NCI-H2196 treated with DMSO at 0.1 percent for 48 hours (cell line): ENCODE data around the gene PPOX.

Experiments
- DNase-seq: peaks from one replicate; lab custom pipeline; 2025; ENCODE audit not compliant: unreplicated experiment; lab: John Stamatoyannopoulos, UW

PPOX gene

DNA sequence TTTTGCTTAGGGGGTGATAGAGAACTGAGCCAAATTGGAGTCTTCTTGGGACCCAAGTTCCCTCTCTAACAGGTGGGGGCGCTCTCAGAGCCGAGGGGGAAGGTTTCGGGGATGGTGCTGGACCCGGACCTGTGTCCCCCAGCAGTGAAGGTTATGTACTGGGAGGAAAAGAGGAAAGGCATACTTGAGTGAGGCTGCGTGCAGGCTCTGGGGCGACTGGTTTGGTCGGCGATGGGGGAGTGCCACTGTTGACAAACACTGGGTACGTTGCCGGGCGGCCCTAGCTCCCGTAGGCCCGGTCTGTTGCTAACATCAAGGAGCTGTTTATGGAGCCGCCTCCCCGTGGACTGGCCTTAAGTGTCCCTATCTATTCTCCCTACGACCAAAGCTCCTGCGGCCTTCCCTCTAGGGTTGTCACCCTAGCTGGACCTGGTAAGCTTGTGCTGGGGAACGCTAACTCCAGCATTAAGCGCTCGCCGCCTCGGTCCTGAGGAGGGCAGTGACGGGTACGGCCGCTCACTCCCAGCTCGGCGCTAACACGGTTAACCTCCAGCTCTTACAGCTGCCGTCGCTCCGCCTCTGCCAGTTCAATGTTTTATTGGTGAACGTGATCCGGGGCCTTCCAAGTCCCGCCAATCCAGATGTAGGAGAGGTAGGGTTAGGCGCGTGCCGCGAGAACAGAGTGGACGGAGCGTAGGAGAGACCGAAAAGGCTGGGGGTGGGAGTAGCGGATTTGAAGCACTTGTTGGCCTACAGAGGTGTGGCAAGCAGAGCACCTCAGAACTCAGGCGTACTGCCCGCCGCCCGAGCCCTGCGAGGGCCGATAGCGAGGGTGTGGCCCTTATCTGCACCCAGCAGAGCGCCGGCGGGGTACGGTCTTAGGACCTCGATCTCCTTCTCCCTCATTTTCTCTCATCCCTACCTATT is at the start of gene PPOX:
PPOX (plus strand) TSS at position 685 of the 927 bp plus-strand sequence. CDS start 422 bp downstream, outside the sequence.
- DNase-seq: peak; percentile 96

- peak; percentile 73 for DNase-seq
These were observed 48.3 kb upstream of the PPOX start, which contains the start of the genes NIT1 and PFDN2 for GRCh38 chr1:161117759-161118581. NIT1 (plus strand) TSS chr1:161118105; CDS start chr1:161118177, 72 bp downstream. PFDN2 (minus strand) TSS chr1:161118037; CDS start chr1:161118026, 11 bp downstream.

DNA sequence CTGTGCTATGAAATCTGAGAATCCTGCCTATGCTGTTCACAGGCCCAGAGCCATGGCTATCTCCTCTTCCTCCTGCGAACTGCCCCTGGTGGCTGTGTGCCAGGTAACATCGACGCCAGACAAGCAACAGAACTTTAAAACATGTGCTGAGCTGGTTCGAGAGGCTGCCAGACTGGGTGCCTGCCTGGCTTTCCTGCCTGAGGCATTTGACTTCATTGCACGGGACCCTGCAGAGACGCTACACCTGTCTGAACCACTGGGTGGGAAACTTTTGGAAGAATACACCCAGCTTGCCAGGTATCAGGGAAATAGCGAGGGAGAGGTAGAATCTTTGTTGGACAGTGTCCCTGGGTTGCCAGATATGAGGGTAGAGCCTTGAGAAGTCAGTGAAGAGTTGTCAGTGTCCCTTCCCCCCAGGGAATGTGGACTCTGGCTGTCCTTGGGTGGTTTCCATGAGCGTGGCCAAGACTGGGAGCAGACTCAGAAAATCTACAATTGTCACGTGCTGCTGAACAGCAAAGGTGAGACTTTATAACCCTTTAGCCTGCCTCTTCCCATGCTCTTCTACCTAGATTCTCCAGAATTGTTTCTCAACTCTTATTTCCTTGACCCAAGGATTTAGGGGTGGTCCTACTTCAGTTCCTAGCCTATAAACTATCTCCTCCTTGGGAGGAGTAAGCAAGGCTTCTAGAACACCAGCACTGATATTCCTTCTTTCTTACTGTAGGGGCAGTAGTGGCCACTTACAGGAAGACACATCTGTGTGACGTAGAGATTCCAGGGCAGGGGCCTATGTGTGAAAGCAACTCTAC is 46.9 kb upstream of the PPOX start:
- no peak for DNase-seq

DNA sequence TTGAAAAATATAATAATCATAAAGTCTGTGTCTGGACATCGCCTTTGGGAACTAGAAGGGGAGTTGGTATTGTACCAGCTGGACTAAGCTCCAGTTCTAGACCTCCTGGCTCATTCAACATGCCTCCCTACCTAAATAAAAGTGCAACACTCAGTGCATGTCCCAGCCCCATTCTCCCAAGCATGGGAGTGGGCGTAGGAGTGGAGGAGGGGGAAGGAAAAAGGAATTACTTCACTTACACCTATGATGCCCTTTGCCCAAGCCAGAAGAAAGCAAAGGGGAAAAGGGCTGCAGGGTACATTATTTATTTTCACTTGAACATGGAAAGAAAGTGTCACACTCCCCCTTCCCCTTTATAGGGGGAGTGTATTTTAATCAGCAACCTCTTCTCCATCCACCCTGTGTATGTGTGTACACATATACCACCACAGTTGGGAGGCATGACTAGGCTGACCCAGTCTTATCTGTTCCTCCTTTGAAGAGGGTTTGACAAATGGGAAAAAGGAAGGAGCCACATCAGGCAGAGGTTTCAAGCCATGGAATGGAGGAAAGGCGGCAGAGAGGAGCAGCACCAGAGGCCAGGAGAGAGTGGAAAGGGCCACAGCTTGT is 45.1 kb upstream of the PPOX start:
- no peak for DNase-seq

DNA sequence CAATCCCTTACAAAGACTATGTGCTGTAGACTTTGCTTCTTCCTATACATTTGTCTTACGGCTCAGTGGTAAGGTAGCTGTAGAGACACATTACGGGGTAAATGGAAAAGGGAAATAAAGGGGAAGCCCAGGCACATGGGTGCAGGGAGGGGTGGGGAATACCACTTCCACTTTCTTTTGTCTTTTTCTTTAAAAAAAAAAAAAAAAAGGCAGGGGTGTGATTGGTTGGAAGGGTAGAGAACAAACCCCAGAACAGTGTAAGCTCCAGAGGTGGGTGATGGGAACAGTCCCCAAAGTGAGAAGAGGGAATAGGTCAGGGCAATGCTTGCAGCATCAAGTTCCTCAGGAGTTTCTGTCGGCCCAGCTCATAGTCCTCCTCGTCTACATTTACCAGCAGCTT is 44.4 kb upstream of the PPOX start:
- DNase-seq: no peak

DNA sequence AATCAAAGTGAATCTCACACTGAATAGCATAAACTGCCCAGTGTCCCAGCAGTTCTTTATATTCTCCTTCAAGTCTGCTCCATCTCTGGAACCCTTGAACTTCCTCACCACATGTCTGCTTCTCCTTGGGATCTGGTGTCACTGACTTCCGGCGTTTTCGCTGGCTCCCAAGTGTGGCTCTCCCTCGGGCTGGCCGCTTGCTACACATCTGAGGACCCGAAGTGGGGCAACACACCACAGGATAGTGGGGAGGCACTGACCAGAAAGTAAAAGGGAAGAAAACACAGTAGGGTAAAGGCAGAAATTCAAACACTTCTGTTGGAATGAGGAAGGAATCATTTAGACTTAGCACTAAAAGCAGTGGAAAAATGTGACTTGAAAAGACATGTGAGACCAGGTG is 43.3 kb upstream of the PPOX start:
- no peak for DNase-seq

GRCh38 chr1:161127649-161128048 is 38.6 kb upstream of the PPOX start:
- DNase-seq: no peak

GRCh38 chr1:161128591-161129420 is 37.4 kb upstream of the PPOX start:
- no peak for DNase-seq

- no peak for DNase-seq
These were observed 36.0 kb upstream of the PPOX start for GRCh38 chr1:161130266-161130665.

DNA sequence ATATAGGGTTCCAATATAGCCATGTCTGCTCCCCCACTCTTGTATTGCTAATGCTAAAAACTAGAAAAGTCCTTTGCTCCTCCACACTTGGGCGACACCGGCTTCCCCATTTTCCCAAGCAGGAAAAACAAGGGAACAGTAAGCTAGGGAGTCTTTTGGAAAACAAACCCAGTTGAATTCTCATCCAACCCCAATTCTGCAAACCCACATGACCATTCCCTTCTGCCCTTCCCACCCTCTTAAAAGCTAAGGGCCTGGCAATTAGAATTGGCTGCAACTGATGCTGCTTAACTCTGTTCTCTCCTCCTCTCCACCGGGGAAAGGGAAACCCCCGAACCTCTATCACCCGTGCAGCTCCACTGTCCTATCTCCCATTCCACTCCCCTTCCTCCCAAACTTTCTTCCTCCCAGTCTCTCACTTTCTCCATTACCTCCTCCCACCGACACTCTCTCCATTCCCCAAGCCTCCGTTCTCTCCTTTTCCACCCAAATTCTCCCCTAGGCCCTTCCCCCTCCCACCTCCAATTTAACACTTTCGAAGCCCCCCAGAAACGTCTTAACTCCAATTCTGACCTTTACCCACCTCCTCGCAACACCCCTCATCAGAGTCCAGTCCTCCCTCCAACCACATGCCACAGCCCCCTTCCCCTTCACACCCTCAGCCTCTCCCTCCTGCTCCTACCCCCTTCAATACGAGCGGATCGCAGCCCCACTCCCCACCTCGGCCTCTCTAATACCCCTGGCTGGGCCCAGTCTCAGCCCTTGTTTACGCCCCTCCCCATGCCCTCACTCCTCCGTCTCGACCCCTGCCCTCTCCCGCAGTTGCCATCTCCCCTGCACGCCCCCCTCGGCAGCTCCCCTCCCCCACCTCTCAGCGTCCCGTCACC is 34.5 kb upstream of the PPOX start:
- no peak for DNase-seq

GRCh38 chr1:161132410-161133219 is 33.6 kb upstream of the PPOX start, which contains the start of gene DEDD:
DEDD (minus strand) TSS chr1:161132667; CDS start chr1:161124462, 8,205 bp downstream.
- DNase-seq: peak; percentile 93

- no peak for DNase-seq
These were observed 32.9 kb upstream of the PPOX start for GRCh38 chr1:161133220-161133740.

GRCh38 chr1:161137881-161138280 is 28.3 kb upstream of the PPOX start:
- DNase-seq: no peak

GRCh38 chr1:161138431-161138830 is 27.8 kb upstream of the PPOX start:
- DNase-seq: no peak

DNA sequence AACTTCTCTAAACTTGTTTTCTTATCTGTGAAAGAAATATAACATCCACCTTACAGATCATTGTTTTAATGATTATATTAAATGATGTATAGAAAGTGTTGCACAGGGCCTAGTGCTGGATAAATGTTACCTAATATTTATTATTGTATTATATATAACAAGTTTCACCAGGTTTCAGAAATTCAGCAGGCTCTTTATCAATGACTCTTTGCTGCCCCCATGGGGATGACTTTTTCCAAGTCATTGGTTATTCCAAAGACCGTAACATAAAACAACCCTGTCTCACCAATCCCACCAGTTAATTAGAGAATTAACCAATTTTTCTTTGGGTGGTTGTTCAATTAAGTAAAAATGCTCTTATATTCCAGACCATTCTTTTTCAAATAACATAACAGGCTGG is 26.5 kb upstream of the PPOX start:
- no peak for DNase-seq

GRCh38 chr1:161140755-161141400 is 25.3 kb upstream of the PPOX start:
- DNase-seq: no peak

- no peak for DNase-seq
These were observed 20.4 kb upstream of the PPOX start for GRCh38 chr1:161145832-161146231.
